GM18505 (cell line): ENCODE results near the gene PDXP.
"Not testable (repeated sequence)": the region's sequence is repeated elsewhere in the genome, so short reads cannot be mapped to it uniquely, and the experiment has no call there.

Source experiments
- ATAC-seq: cut with Tn5 transposase; IDR thresholded peaks from one replicate; pipeline ENCODE4 v1.9.1; 2021; ENCODE audit not compliant: unreplicated experiment
- POLR2A ChIP-seq: IDR thresholded peaks from 4 replicates; pipeline ENCODE4 v1.6.1; 2011; ENCODE audit warnings: borderline replicate concordance; ENCODE audit not compliant: insufficient read depth, insufficient read length; ENCODE audit errors: extremely low read depth

The PDXP gene

DNA sequence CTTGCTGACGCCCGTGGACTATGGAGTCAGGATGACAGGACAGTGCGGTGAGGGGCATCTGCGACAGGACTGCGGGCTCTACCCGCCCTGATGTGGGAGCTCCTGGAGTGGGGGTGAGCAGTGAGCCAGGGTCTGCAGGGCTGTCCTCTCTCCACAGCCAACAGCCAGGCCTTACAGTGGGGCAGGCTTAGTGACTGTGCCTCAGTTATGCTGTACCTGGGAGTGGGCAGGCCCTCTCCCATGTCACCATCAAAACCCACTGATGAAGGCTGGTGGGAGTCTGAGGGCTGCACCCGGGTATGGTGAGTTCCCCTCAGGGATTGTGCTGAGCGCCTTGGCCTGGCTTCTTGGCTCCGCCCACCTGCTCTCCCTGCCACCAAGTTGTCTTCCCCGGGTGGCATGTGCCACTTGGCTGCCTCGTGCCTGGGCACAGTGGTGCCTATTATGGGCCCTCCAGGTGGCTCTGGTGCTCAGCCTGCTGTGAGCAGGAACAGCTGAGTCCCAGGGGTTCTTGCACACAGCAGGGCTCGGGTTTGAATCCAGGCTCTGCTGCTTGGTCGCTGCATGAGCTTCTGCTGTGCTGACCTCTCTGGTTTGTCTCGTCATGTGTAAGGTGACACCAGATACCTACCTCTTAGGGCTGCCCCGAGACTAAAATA lies 34.2 kb downstream of the PDXP start:
- TF ChIP-seq POLR2A, result peak; percentile 33
- ATAC-seq, result no peak

DNA sequence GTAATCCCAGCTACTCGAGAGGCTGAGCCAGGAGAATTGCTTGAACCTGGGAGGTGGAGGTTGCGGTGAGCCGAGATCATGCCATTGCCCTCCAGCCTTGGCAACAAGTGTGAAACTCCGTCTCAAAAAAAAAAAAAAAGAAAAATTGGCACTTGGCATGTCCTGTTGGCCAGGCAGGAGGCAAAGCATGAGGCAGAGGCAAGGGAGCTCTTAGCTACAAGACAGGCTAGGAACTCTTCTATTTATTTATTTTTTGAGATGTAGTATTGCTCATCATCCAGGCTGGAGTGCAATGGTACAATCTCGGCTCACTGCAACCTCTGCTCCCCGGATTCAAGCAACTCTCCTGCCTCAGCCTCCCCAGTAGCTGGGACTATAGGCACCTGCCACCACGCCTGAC lies 35.6 kb downstream of the PDXP start:
- not testable (repeated sequence) for ATAC-seq

DNA sequence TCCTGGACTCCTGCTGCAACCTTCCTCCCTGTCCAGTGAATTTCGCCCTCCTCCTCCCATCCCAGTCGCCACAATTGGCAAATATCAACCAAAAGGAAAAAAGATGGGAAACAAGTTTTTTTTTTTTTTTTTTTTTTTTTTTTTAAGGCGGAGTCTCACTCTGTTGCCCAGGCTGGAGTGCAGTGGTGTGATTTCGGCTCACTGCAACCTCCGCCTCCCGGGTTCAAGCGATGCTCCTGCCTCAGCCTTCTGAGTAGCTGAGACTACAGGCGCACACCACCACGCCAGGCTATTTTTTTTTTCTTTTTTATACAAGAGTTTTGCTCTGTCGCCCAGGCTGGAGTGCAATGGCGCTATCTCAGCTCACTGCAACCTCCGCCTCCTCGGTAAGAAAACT lies 37.7 kb downstream of the PDXP start:
- not testable (repeated sequence) for ATAC-seq

GRCh38 chr22:37696657-37697537 lies 38.4 kb downstream of the PDXP start, which contains the start of gene TRIOBP:
Gene TRIOBP (plus strand): TSS chr22:37697048. CDS start chr22:37701366, 4,318 bp downstream.
- ATAC-seq, result peak; percentile 83

DNA sequence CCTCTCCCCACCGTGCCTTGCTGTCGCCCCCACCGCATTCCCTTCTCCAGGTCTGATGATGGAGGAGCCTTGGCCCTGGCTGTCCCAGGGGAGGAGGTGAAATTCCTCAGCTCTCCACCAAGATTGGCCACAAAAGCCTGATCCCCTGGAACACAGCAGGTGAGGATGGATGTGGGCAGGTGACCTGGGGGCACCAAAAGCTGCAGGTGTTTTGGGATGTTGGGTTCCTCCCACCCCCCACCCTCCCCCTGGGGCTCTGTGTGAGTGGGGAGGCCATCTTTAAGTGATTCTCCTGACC lies 39.0 kb downstream of the PDXP start:
- ATAC-seq, result no peak
- no peak for TF ChIP-seq POLR2A

More at GRCh38 chr22:37696657-37697537, 38.4 kb downstream of the PDXP start, which contains the start of gene TRIOBP:
- no peak for TF ChIP-seq POLR2A

- ATAC-seq, result no peak
- TF ChIP-seq POLR2A, result no peak
Measured at GRCh38 chr22:37701141-37701786, 42.7 kb downstream of the PDXP start.

- TF ChIP-seq POLR2A, result no peak
- ATAC-seq, result no peak
Measured at GRCh38 chr22:37703906-37704305, 45.4 kb downstream of the PDXP start.

DNA sequence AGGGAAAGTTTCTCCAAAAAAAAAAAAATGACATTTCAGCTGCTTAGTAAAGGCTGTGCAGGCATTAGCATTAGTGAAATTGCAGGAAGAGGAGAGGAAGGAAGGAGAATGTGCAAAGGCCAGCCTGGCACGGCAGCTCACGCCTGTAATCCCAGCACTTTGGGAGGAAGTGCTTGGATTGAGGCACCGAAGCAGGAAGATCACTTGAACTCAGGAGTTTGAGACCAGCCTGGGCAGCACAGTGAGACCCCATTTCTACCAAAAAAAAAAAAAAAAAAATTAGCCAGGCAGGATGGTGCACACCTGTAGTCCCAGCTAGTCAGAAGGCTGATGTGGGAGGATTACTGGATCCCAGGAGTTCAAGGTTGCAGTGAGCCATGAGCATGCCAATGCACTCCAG lies 46.1 kb downstream of the PDXP start:
- no peak for TF ChIP-seq POLR2A
- ATAC-seq, result no peak

DNA sequence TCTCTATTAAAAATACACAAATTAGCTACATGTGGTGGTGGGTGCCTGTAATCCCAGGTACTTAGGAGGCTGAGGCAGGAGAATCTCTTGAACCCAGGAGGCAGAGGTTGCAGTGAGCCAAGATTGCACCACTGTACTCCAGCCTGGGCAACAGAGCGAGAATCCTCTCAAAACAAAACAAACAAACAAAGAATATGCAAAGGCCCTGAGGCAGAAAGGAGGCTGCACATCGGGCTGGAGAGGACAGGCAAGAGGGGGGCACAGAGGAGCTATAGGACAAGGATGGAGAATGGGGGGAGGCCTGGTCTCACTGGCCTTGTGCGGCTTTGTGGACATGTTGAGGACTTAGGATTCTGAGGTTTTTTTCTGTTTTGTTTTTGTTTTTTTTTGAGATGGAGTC lies 46.7 kb downstream of the PDXP start:
- ATAC-seq, result no peak
- TF ChIP-seq POLR2A, result no peak

- no peak for ATAC-seq
- no peak for TF ChIP-seq POLR2A
Measured at GRCh38 chr22:37708580-37709444, 50.3 kb downstream of the PDXP start.

- no peak for ATAC-seq
- TF ChIP-seq POLR2A, result no peak
Measured at GRCh38 chr22:37709445-37709765, 50.9 kb downstream of the PDXP start.

GRCh38 chr22:37710675-37711074 lies 52.2 kb downstream of the PDXP start:
- ATAC-seq, result no peak
- TF ChIP-seq POLR2A, result no peak

GRCh38 chr22:37711490-37711889 lies 53.0 kb downstream of the PDXP start:
- ATAC-seq, result no peak
- TF ChIP-seq POLR2A, result no peak
